DMS79 (cell line): ENCODE measurements around the gene SLC7A6.

Experiments used
- DNase-seq: peaks from one replicate; lab custom pipeline; 2025; lab: John Stamatoyannopoulos, UW

Gene SLC7A6

DNA sequence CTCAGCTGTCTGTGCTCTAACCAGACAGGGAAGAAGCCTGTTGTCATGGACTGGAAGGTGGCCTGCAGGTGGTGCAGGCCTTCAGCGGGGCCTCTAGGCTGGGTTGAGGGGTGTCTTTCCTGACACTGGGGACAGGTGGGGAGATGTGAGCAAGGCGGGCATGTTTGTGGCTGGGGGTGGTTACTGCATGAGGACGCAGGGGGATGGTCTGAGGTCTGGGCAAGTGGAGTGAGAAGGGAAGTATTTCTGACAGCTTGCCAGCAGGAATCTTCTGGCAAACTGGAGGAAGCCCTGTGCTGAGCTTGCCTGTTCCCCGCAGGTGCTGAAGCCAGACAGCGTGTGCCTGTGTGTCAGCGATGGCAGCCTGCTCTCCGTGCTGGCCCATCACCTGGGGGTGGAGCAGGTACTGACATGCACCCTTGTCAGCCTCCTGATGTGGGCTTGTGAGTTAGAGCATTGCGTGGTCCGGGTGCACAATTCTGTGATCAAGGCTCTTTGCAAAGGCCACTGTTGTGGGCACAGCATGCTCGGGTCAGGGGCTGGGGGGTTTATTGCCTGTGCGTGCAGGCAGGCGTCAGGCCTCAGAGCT is 82.7 kb downstream of the SLC7A6 start:
- DNase-seq, result no peak

- no peak for DNase-seq
These were observed 83.3 kb downstream of the SLC7A6 start for GRCh38 chr16:68347605-68348004.

- DNase-seq, result no peak
These were observed 84.5 kb downstream of the SLC7A6 start for GRCh38 chr16:68348639-68349445.

DNA sequence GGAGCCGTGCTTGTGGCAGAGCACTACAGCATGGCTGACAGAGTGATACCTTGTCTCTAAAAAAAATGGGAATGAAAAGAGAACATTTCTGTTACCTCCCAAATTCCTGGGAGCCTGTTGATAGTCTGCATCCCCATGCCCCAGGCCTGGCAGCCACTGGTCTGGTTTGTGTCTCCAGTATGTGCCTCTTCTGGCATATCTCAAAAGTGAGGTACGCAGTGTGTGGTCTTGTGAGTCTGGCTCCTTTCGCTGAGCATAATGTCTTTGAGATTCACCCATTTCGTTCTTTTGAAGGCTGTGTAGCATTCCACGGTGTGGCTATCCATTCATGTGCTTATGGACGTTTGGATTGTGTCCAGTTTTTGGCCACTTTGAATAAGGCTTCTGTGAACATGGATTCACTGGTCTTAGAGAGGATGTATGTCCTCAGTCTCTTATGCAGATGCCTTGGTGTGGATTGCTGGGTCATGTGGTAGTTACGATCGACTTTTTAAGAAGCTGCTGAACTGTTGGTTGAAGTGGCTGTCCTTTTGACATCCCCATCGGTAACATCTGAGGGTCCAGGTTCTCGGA is 85.6 kb downstream of the SLC7A6 start:
- no peak for DNase-seq

- DNase-seq, result no peak
These were observed 86.6 kb downstream of the SLC7A6 start for GRCh38 chr16:68350813-68351350.
